Neural crest cell (in vitro differentiated cells): Measurements from ENCODE around the gene CEP170. TPM values are rescaled to one million over a fixed set of nuclear protein-coding genes. Genes with fewer than 3 reads are reported as not detected.
A peak's percentile ranks its signal among the peaks of the same experiment; 100 is the strongest.
"Not testable (repeated sequence)": the region's sequence is repeated elsewhere in the genome, so short reads cannot be mapped to it uniquely, and the experiment has no call there.

Source experiments
- DNase-seq: peaks from one replicate; pipeline ENCODE4 v3.0.0; 2021; ENCODE audit warnings: low read depth, mixed read lengths, low spot score
- H3K27ac Mint-ChIP-seq: one replicate; pipeline ENCODE4 v1.8.0; 2021; ENCODE audit warnings: mild to moderate bottlenecking, mixed read lengths; ENCODE audit not compliant: unreplicated experiment
- H3K27me3 Mint-ChIP-seq: 2 replicates; pipeline ENCODE4 v1.8.0; 2021; ENCODE audit warnings: low read depth, mild to moderate bottlenecking, mixed read lengths
- H3K36me3 Mint-ChIP-seq: 2 replicates; pipeline ENCODE4 v1.8.0; 2021; ENCODE audit warnings: low read depth, mild to moderate bottlenecking, mixed read lengths
- H3K4me1 Mint-ChIP-seq: 2 replicates; pipeline ENCODE4 v1.8.0; 2021; ENCODE audit warnings: mixed read lengths
- H3K4me3 Mint-ChIP-seq: one replicate; pipeline ENCODE4 v1.8.0; 2021; ENCODE audit warnings: mild to moderate bottlenecking, mixed read lengths
- H3K9me3 Mint-ChIP-seq: 2 replicates; pipeline ENCODE4 v1.8.0; 2021; ENCODE audit warnings: mixed read lengths
- CTCF ChIP-seq: fragments of 200-600 bp; sonication (generic); conservative IDR thresholded peaks from 2 replicates; pipeline ENCODE4 v1.5.0; 2021; ENCODE audit warnings: antibody characterized with exemption, mild to moderate bottlenecking
- total RNA-seq: library from RNA; stranded (reverse); gene quantifications from 2 replicates; pipeline ENCODE4 v1.2.1, GENCODE V29; 2021

Gene CEP170
- total RNA-seq, 1 donor from 2014 or later = 120 TPM

- H3K9me3 Mint-ChIP-seq, H3K27me3 Mint-ChIP-seq, H3K27ac Mint-ChIP-seq, DNase-seq, H3K4me3 Mint-ChIP-seq, H3K4me1 Mint-ChIP-seq: not testable (repeated sequence)
- H3K36me3 Mint-ChIP-seq = peaks cover 24% of the 10 kb centered on the region
Measured at GRCh38 chr1:243203196-243203595, 51.9 kb downstream of the CEP170 start.

GRCh38 chr1:243201316-243201715 lies 53.8 kb downstream of the CEP170 start:
- DNase-seq, H3K4me1 Mint-ChIP-seq, H3K9me3 Mint-ChIP-seq, H3K27ac Mint-ChIP-seq, H3K27me3 Mint-ChIP-seq: not testable (repeated sequence)
- peaks cover 25% of the 10 kb centered on the region for H3K36me3 Mint-ChIP-seq
- peak overlapping the region; percentile 10 for H3K4me3 Mint-ChIP-seq

GRCh38 chr1:243197524-243197923 lies 57.6 kb downstream of the CEP170 start:
- H3K27ac Mint-ChIP-seq, H3K9me3 Mint-ChIP-seq, DNase-seq, H3K4me1 Mint-ChIP-seq, H3K27me3 Mint-ChIP-seq, H3K4me3 Mint-ChIP-seq: not testable (repeated sequence)
- peaks cover 14% of the 10 kb centered on the region for H3K36me3 Mint-ChIP-seq

- not testable (repeated sequence) for H3K27me3 Mint-ChIP-seq, H3K4me3 Mint-ChIP-seq, DNase-seq, H3K9me3 Mint-ChIP-seq, H3K4me1 Mint-ChIP-seq, H3K27ac Mint-ChIP-seq
- peaks cover 16% of the 10 kb centered on the region for H3K36me3 Mint-ChIP-seq
Measured at GRCh38 chr1:243193330-243193729, 61.8 kb downstream of the CEP170 start.

GRCh38 chr1:243186201-243186995 lies 68.7 kb downstream of the CEP170 start:
- Mint-ChIP-seq H3K4me1 (peaks cover 20% of the 10 kb centered on the region), H3K4me3 (peak overlapping the region; percentile 5), H3K36me3 (peaks cover 25% of the 10 kb centered on the region), H3K27ac (peak overlapping the region; percentile 93)
- not testable (repeated sequence) for H3K27me3 Mint-ChIP-seq, H3K9me3 Mint-ChIP-seq, DNase-seq

- Mint-ChIP-seq H3K4me1 (peaks cover 24% of the 10 kb centered on the region), H3K36me3 (peaks cover 25% of the 10 kb centered on the region)
- H3K9me3 Mint-ChIP-seq, H3K27me3 Mint-ChIP-seq, DNase-seq, H3K27ac Mint-ChIP-seq, H3K4me3 Mint-ChIP-seq: not testable (repeated sequence)
Measured at GRCh38 chr1:243184787-243185186, 70.3 kb downstream of the CEP170 start.

- not testable (repeated sequence) for H3K9me3 Mint-ChIP-seq, H3K4me3 Mint-ChIP-seq, DNase-seq, H3K27me3 Mint-ChIP-seq, H3K27ac Mint-ChIP-seq
- Mint-ChIP-seq H3K36me3 (peaks cover 24% of the 10 kb centered on the region), H3K4me1 (peaks cover 24% of the 10 kb centered on the region)
Measured at GRCh38 chr1:243183661-243184060, 71.4 kb downstream of the CEP170 start.

GRCh38 chr1:243183176-243183575 lies 71.9 kb downstream of the CEP170 start:
- not testable (repeated sequence) for H3K9me3 Mint-ChIP-seq, H3K27ac Mint-ChIP-seq
- H3K4me1 Mint-ChIP-seq = peaks cover 24% of the 10 kb centered on the region

GRCh38 chr1:243179720-243180119 lies 75.4 kb downstream of the CEP170 start:
- Mint-ChIP-seq H3K4me3 (no peak overlapping the region), H3K27ac (no peak overlapping the region), H3K9me3 (no peaks in the 10 kb centered on the region), H3K36me3 (peaks cover 13% of the 10 kb centered on the region), H3K4me1 (peaks cover 8% of the 10 kb centered on the region), H3K27me3 (no peaks in the 10 kb centered on the region)
- no peak for DNase-seq
- no peak for TF ChIP-seq CTCF

More at GRCh38 chr1:243183176-243183575, 71.9 kb downstream of the CEP170 start:
- peaks cover 24% of the 10 kb centered on the region for H3K36me3 Mint-ChIP-seq
- not testable (repeated sequence) for DNase-seq, H3K27me3 Mint-ChIP-seq, H3K4me3 Mint-ChIP-seq

GRCh38 chr1:243177792-243178191 lies 77.3 kb downstream of the CEP170 start:
- H3K4me3 Mint-ChIP-seq, H3K27ac Mint-ChIP-seq, DNase-seq, H3K27me3 Mint-ChIP-seq, H3K9me3 Mint-ChIP-seq: not testable (repeated sequence)
- Mint-ChIP-seq H3K4me1 (peaks cover 12% of the 10 kb centered on the region), H3K36me3 (peaks cover 10% of the 10 kb centered on the region)

GRCh38 chr1:243173758-243174369 lies 81.2 kb downstream of the CEP170 start:
- not testable (repeated sequence) for H3K27ac Mint-ChIP-seq

GRCh38 chr1:243164911-243165310 lies 90.2 kb downstream of the CEP170 start:
- H3K9me3 Mint-ChIP-seq, DNase-seq, H3K4me3 Mint-ChIP-seq, H3K27me3 Mint-ChIP-seq, H3K4me1 Mint-ChIP-seq, H3K27ac Mint-ChIP-seq: not testable (repeated sequence)
- H3K36me3 Mint-ChIP-seq = peaks cover 10% of the 10 kb centered on the region

More at GRCh38 chr1:243173758-243174369, 81.2 kb downstream of the CEP170 start:
- not testable (repeated sequence) for H3K27me3 Mint-ChIP-seq, H3K4me1 Mint-ChIP-seq, H3K9me3 Mint-ChIP-seq, H3K36me3 Mint-ChIP-seq, DNase-seq, H3K4me3 Mint-ChIP-seq
